ENCODE results near the gene NRBF2. TPM values are rescaled to one million over a fixed set of nuclear protein-coding genes. Genes with fewer than 3 reads are reported as not detected.

NRBF2 gene
- total RNA-seq, 1 experiment from 2014 or later = 24.9 TPM

DNA sequence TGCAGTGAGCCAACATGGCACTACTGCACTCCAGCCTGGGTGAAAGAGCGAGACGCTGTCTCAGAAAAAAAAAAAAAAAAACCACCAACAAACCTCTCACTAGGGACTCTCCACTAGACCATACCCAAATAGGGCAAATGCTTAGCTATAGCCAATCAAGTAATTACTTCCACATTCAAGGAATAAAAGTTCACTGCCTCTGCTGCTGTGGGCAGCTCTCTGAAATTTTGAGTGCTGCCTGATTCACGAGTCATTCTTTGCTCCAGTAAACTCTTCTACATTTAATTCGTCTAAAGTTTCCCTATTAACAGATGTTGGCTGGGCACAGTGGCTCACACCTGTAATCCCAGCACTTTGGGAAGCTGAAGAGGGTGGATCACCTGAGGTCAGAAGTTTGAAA is 4.7 kb upstream of the NRBF2 start:
- Mint-ChIP-seq H3K9me3 (ENCODE audit: low read depth, unreplicated experiment) (peaks cover 8% of the 10 kb centered on the region), H3K4me3 (ENCODE audit: low read depth, unreplicated experiment) (no peak overlapping the region), H3K4me1 (ENCODE audit: low read depth, unreplicated experiment) (no peaks in the 10 kb centered on the region), H3K36me3 (ENCODE audit: insufficient read depth, unreplicated experiment) (peaks cover 15% of the 10 kb centered on the region), H3K27ac (ENCODE audit: unreplicated experiment) (no peak overlapping the region), H3K27me3 (ENCODE audit: unreplicated experiment) (no peaks in the 10 kb centered on the region)
- intact Hi-C loops (cut with micrococcal nuclease; ENCODE audit: unreplicated experiment) = no loop called here
- no TSS peak for BruUV-seq (replicated peaks)
- DNase-seq = no peak
- TF ChIP-seq, protein P1, sequence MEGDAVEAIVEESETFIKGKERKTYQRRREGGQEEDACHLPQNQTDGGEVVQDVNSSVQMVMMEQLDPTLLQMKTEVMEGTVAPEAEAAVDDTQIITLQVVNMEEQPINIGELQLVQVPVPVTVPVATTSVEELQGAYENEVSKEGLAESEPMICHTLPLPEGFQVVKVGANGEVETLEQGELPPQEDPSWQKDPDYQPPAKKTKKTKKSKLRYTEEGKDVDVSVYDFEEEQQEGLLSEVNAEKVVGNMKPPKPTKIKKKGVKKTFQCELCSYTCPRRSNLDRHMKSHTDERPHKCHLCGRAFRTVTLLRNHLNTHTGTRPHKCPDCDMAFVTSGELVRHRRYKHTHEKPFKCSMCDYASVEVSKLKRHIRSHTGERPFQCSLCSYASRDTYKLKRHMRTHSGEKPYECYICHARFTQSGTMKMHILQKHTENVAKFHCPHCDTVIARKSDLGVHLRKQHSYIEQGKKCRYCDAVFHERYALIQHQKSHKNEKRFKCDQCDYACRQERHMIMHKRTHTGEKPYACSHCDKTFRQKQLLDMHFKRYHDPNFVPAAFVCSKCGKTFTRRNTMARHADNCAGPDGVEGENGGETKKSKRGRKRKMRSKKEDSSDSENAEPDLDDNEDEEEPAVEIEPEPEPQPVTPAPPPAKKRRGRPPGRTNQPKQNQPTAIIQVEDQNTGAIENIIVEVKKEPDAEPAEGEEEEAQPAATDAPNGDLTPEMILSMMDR (IDR thresholded peaks at IDR 0.05; ENCODE audit: unreplicated experiment) = no peak
- CTCF ChIA-PET = interaction anchor here (0.7 kb wide), 2 partner anchors 16 to 639 kb away, joined by 3 to 4 read pairs; no protein-coding TSS in a partner anchor

DNA sequence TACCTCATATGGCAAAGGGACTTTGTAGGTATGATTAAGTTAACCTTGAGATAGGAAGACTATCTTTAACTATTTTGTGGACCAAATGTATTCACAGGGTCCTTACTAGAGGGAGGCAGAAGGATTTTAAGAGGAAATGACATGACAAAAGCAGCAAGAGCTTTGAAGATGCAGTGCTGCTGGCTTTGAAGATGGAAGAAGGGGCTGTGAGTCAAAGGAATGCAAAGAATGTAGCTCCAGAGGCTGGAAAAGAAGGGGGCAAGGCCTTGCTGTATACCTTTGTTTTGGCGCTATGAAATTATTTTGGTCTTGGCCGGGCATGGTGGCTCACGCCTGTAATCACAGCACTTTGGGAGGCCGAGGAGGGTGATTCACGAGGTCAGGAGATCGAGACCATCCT is 3.2 kb upstream of the NRBF2 start:
- no TSS peak for BruUV-seq (replicated peaks)
- CTCF ChIA-PET = no interaction called here

DNA sequence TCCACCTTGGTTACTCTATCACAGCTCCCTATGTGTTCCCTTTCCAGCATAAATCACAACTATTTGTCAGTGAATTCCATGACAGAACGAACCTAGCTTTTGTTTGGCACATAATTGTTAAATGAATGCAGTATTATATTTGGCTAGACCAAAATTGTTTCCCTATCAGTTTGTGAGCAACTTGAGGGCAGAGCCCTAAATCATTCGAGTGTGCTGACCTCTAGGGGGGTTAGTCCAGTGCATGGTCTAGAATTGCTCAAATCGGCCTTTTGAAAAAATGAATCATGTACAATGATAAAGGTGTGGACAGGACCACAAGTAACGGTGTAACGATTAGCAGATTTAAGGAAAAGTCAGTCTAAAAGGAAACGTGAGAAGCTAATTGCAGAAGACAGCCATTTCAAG is 475 bp upstream of the NRBF2 start:
- no peak for DNase-seq
- BruUV-seq (replicated peaks) = TSS peak; percentile 55
- H3K4me3 Mint-ChIP-seq (ENCODE audit: low read depth, unreplicated experiment) = peak overlapping the region; percentile 84
- H3K9me3 Mint-ChIP-seq (ENCODE audit: low read depth, unreplicated experiment) = peaks cover 8% of the 10 kb centered on the region
- TF ChIP-seq, protein P1 (IDR thresholded peaks at IDR 0.05; ENCODE audit: unreplicated experiment) = no peak
- peak overlapping the region; percentile 96 for H3K27ac Mint-ChIP-seq (ENCODE audit: unreplicated experiment)
- intact Hi-C loops (cut with micrococcal nuclease; ENCODE audit: unreplicated experiment) = no loop called here
- H3K4me1 Mint-ChIP-seq (ENCODE audit: low read depth, unreplicated experiment) = no peaks in the 10 kb centered on the region
- no peaks in the 10 kb centered on the region for H3K27me3 Mint-ChIP-seq (ENCODE audit: unreplicated experiment)
- peaks cover 25% of the 10 kb centered on the region for H3K36me3 Mint-ChIP-seq (ENCODE audit: insufficient read depth, unreplicated experiment)
- CTCF ChIA-PET = interaction anchor here (0.6 to 1.4 kb wide), 5 partner anchors 12 to 498 kb away, joined by 3 to 4 read pairs (median 4); no protein-coding TSS in a partner anchor

More for the DNA sequence above, 3.2 kb upstream of the NRBF2 start:
- peaks cover 25% of the 10 kb centered on the region for H3K36me3 Mint-ChIP-seq (ENCODE audit: insufficient read depth, unreplicated experiment)
- H3K27me3 Mint-ChIP-seq (ENCODE audit: unreplicated experiment) = no peaks in the 10 kb centered on the region
- peaks cover 8% of the 10 kb centered on the region for H3K9me3 Mint-ChIP-seq (ENCODE audit: low read depth, unreplicated experiment)
- no peak for DNase-seq
- intact Hi-C loops (cut with micrococcal nuclease; ENCODE audit: unreplicated experiment) = no loop called here
- TF ChIP-seq, protein P1 (IDR thresholded peaks at IDR 0.05; ENCODE audit: unreplicated experiment) = no peak
- H3K27ac Mint-ChIP-seq (ENCODE audit: unreplicated experiment) = no peak overlapping the region
- no peak overlapping the region for H3K4me3 Mint-ChIP-seq (ENCODE audit: low read depth, unreplicated experiment)
- H3K4me1 Mint-ChIP-seq (ENCODE audit: low read depth, unreplicated experiment) = no peaks in the 10 kb centered on the region

DNA sequence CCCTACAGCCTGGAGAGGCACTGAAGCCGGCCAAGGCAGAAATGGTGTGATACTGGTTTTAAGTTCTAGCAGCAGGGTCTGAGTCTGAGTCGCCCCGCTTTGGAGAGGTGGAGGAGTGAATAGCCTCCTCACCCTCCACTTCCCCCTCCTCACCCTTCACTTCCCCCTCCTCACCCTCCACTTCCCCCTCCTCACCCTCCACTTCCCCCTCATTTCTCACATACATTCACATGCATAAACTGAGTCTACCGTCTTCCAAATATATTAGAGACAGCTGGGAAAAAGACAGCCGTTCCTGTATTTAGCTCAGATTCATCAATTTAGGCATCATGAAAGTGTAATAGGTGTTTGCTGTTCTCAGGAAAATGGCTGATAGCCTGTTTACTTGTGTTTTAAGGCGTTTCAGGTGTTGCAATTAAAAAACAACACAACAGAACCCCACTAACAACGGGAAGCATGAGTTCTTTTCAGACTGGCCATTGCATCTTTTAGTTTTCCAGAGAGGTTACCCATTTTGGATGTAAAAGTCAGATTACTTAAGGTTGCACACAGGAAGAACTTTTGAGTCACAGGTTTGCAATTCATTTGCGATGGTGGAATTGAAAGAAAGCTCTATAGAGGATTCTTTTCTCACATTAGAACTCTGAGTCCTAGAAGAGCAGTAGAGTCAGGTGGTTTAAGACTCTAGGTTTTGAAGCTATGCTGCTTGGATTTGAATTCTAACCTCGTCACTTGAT is 861 bp downstream of the NRBF2 start:
- H3K4me1 Mint-ChIP-seq (ENCODE audit: low read depth, unreplicated experiment) = no peaks in the 10 kb centered on the region
- H3K27me3 Mint-ChIP-seq (ENCODE audit: unreplicated experiment) = no peaks in the 10 kb centered on the region
- peak overlapping the region; percentile 84 for H3K4me3 Mint-ChIP-seq (ENCODE audit: low read depth, unreplicated experiment)
- intact Hi-C loops (cut with micrococcal nuclease; ENCODE audit: unreplicated experiment) = no loop called here
- CTCF ChIA-PET = interaction anchor here (0.5 to 1.2 kb wide), 4 partner anchors 12 to 1383 kb away, joined by 3 to 5 read pairs (median 4); no protein-coding TSS in a partner anchor
- no peak for DNase-seq
- BruUV-seq (replicated peaks) = TSS peak; percentile 64
- H3K27ac Mint-ChIP-seq (ENCODE audit: unreplicated experiment) = peak overlapping the region; percentile 96
- peaks cover 25% of the 10 kb centered on the region for H3K36me3 Mint-ChIP-seq (ENCODE audit: insufficient read depth, unreplicated experiment)
- H3K9me3 Mint-ChIP-seq (ENCODE audit: low read depth, unreplicated experiment) = peaks cover 8% of the 10 kb centered on the region
- TF ChIP-seq, protein P1 (IDR thresholded peaks at IDR 0.05; ENCODE audit: unreplicated experiment) = no peak

All from Calu3 (cell line).